NCI-H1092 (cell line): Measurements from ENCODE around the gene TNFSF13B.
"Not testable (repeated sequence)": the region's sequence is repeated elsewhere in the genome, so short reads cannot be mapped to it uniquely, and the experiment has no call there.

ENCODE experiments used
- DNase-seq: peaks from one replicate; lab custom pipeline; 2025; lab: John Stamatoyannopoulos, UW

The TNFSF13B gene, protein sequence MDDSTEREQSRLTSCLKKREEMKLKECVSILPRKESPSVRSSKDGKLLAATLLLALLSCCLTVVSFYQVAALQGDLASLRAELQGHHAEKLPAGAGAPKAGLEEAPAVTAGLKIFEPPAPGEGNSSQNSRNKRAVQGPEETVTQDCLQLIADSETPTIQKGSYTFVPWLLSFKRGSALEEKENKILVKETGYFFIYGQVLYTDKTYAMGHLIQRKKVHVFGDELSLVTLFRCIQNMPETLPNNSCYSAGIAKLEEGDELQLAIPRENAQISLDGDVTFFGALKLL

GRCh38 chr13:108269601-108270328 lies at the start of gene TNFSF13B:
TNFSF13B (plus strand) TSS chr13:108269718; CDS start chr13:108269896, 178 bp downstream.
- DNase-seq: no peak

DNA sequence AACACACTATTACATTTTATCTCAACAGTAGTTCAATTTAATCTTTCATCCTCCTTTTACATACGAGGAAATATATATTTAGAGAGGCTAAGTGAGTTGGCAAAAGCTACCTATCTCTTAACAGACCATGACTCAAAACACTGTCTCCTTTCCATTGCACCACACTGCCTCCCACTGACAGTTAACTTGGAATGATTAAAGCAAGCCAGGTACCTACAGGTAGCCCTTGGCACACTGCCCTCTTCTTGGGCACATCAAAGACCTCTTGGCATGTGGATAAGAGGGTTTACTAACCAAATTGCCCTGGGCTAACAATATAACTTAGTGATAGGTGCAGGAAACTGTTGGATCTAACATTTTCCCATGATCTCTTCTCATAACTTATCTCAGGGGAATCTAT lies 49.5 kb upstream of the TNFSF13B start:
- DNase-seq: no peak

GRCh38 chr13:108223687-108224503 lies 45.6 kb upstream of the TNFSF13B start:
- DNase-seq: no peak

DNA sequence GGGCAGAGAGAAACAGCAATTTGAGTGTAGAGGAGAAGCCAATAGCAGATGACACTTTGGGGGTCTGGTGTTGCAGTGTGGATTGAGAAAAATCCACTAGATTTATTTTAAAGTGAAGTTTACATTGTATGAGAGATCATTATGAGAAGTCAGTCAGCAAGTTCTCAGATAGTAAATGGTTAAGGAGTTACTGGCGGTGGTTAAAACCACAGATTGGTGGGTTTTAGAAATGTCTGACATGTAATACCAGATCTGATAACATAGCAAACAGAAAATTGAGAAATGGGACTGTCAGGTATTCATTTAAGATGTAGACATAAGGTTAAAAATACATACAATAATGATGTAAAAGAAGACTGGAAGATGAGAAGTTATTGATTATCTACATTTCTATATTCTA lies 44.1 kb upstream of the TNFSF13B start:
- DNase-seq: no peak

GRCh38 chr13:108226184-108226583 lies 43.3 kb upstream of the TNFSF13B start:
- DNase-seq: peak; percentile 50

- no peak for DNase-seq
Measured at GRCh38 chr13:108227651-108228272, 41.8 kb upstream of the TNFSF13B start.

- no peak for DNase-seq
Measured at GRCh38 chr13:108230377-108230776, 39.1 kb upstream of the TNFSF13B start.

- no peak for DNase-seq
Measured at GRCh38 chr13:108249150-108249549, 20.4 kb upstream of the TNFSF13B start.

DNA sequence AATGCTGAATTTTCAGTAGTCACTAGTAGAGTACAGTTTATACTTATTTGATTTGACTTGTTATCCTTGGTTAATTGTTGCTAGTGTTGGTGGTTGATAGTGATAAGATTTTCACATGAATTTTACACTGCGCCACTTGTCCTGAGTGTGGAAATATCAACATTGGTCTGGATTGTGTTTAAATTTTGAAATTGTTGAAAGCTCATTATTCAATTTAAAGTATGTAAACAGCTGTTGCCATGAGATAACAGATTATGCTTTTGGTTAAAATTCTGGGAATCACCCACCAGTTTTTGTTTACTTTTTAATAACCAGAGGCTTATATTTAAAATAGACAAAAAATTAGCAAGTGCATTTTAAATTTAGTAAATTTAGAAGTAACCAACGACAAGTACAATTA lies 12.3 kb upstream of the TNFSF13B start:
- DNase-seq: no peak

DNA sequence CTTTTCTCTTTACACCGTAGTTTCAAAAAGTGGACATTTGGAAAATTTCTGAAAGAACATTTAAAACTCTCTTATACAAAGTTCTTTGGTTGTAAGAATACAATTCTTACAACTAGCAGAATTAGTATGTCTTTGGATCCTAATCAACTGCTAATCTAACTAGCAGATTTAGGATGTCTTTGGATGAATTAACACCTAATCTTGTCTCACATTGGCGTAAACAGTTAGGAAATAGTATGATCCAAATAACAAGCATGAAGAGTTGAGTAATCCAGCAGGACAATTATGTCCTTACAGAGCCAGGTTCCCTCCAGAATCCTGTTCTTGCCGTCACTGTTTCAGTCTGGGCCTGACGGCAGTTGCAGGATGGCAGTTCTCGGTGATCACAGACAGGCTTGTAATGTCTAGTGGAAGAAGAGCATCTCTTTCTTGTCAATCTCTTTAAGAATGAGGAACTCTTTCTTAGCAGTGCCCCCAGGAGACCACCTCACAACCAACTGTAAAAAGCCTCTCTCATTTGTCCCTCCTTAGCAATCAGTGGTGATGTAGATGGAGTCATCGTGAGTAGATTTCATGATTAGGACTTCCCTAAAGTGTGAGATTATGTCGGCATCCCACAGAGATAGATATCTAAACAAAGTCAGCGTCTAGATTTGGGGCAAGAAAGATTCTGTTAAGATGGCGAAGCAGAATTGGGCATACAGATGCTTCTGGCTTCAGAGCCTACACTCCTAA lies 5.7 kb upstream of the TNFSF13B start:
- no peak for DNase-seq

GRCh38 chr13:108266321-108266990 lies 3.1 kb upstream of the TNFSF13B start:
- DNase-seq: no peak

- no peak for DNase-seq
Measured at GRCh38 chr13:108267347-108267746, 2.2 kb upstream of the TNFSF13B start.

DNA sequence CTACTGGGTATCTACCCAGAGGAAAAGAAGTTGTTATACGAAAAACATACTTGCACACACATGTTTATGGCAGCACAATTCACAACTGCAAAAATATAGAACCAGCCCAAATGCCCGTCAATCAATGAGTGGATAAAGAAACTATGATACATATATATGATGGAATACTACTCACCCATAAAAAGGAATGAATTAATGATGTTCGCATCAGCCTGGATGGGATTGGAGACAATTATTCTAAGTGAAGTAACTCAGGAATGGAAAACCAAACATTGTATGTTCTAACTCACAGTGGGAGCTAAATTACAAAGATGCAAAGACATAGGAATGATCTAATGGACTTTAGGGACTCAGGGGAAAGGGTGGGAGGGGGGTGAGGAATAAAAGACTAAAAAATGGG lies 1.7 kb upstream of the TNFSF13B start:
- not testable (repeated sequence) for DNase-seq

- DNase-seq: no peak
Measured at GRCh38 chr13:108268466-108269112, 929 bp upstream of the TNFSF13B start.

DNA sequence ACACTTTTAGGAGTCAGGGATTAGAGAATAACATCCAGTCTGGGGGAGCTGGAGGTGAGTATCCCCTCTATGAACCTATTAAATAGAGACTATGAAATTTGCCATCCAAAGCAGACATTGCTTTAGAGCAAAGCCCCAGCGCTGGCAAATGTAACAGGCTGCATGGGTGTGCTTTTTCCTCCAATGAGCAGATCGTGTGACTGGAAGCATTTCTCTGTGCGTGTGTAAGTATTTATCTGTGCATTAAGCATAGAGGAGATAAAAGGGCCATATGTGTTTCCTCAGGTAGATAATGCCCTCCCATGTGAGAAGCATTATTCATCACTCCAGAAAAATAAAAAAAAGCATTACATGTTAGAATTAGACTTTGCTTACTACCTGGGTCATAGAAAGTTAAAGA lies 924 bp downstream of the TNFSF13B start:
- no peak for DNase-seq

- no peak for DNase-seq
Measured at GRCh38 chr13:108272333-108272732, 2.8 kb downstream of the TNFSF13B start.

GRCh38 chr13:108273429-108274118 lies 4.1 kb downstream of the TNFSF13B start:
- no peak for DNase-seq

DNA sequence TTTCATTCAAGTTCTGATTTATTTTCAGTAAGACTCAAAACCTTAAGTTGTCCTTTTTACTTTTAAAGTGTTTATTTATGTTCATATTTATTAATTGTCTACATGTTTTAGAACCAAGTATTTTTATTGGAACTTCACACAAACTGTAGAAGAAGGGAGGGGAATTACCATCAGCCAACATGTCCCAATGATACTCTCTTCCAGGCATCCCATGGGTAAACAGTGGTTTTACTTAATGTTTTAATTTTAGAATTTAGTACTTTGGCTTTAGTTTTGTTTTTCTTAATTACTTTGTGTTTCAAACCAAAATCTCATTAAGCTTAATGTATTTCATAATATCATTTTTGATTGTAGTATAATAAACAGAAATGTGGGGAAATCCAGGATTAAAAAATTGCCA lies 5.2 kb downstream of the TNFSF13B start:
- no peak for DNase-seq

- no peak for DNase-seq
Measured at GRCh38 chr13:108276060-108276459, 6.5 kb downstream of the TNFSF13B start.

DNA sequence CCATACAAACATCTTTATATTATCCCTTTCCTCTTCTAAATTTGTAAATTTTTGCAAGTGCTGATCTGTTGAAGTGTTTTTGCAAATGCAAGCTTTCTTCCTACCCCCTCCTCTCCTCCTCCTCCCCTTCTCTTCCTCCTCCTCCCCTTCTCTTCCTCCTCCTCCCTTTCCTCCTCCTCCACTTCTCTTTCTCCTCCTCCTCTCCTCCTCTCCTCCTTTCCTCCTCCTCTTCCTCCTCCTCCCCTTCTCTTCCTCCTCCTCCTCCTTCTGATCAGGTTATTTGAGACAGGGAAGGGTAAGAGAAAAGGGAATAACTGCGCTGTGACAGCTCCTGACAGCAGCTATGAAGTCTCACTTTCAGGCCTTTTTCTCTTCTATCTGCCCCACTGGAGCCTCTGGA lies 8.9 kb downstream of the TNFSF13B start:
- DNase-seq: no peak
